ENCODE results near the gene GPER1. TPM values are rescaled to one million over a fixed set of nuclear protein-coding genes. Genes with fewer than 3 reads are reported as not detected.
A peak's percentile ranks its signal among the peaks of the same experiment; 100 is the strongest.

The GPER1 gene
- total RNA-seq, 1 experiment from 2014 or later: not detected

DNA sequence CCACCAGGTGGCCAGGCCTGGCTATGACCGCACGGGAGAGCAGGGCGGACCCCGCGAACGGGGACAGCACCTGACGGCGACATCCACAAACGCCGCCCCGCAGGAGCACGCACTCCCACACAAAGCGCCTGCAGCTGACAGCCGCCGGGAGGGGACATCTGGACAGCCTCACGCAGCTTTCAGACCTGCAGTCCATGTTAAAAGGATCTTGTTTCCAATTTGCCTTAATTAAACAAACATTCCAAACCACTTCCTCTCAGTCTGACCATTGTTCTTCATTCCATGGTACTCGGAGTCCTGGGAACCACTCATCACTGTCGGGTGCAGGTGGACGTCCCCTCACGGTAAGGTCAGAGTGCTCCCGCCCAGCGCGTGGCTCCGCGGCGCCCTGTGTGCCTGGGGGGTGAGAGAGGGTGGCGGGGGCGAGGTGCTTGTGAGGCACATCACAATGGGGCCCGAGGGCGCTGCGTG lies 5.9 kb upstream of the GPER1 start:
- Histone ChIP-seq H3K36me3 (no peaks in the 10 kb centered on the region), H3K27ac (no peak overlapping the region), H3K4me1 (replicated peaks) (peaks cover 16% of the 10 kb centered on the region), H3K27me3 (replicated peaks) (peaks cover 10% of the 10 kb centered on the region; the same call in 1 of the 2 replicates), H3K9me3 (replicated peaks) (no peaks in the 10 kb centered on the region), H3K4me3 (no peak overlapping the region)
- DNase-seq (ENCODE audit: low read depth in 1 of 2, low spot score in 2 of 2): peak in 1 of 2 experiments; percentile 56

DNA sequence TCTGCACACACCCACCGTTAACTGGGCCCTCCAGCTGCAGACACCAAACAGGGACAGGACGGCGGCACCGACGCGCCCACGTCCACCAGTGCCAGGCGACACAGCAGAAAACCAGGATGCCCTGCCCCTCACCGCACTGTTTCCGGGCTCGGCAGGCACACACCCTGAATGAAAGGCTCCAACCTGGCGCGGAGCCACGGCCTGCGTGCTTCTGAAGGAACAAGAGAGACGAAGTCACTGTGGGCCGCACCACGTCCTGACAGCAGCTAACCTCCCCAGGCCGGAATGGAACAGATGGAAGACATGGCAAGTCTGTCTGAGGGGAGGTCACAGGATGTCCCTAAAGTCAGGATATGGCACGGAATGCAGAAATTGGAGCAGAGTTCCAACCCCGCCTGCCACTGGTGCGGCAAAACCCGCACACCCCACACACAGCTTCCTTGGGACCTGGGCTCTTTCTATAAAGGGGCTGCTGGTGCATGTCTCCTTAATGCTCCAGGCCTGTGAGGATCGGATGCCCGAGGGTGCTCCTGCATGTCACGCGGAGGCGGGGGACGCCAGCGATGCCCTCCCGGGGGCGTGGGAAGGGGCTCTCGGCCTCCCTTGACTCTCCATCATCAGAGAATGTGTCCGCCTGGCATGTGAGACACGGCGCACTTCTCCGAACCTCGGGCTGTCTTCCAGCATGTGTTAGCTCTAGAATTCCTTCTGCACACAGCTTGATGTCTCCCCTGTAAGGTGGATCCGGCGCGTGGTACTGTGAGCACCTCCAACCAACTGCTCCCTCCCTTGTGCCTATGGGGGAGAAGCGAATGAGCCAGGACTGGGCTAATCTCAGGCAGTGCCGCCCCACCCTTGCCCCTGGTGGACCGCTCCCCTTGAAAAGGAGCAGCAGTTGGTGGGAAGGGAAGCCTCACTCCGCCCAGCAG lies 3.9 kb upstream of the GPER1 start:
- Histone ChIP-seq H3K4me1 (replicated peaks) (peaks cover 19% of the 10 kb centered on the region), H3K4me3 (no peak overlapping the region), H3K36me3 (no peaks in the 10 kb centered on the region), H3K27ac (no peak overlapping the region), H3K27me3 (replicated peaks) (peaks cover 10% of the 10 kb centered on the region; the same call in 1 of the 2 replicates), H3K9me3 (replicated peaks) (no peaks in the 10 kb centered on the region)
- DNase-seq (ENCODE audit: low read depth in 1 of 2, low spot score in 2 of 2): no peak

DNA sequence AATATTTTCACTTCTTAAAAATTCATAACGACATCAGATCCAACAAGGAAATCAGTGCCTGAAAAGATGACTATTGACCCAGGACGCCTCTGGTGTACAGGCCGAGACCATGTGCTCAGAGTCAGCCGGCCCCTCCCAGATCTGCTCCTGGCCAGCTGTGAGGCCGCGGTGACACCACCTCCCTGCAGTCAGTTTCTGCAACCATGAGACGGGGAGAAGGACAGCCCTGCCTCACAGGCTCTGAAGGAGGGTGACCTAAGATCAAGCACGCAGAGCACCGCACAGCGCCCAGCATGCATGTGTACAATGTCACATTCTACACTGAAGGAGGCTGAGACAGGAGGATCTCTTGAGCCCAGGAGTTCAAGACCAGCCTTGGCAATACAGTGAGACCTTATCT lies 2.6 kb upstream of the GPER1 start:
- H3K9me3 ChIP-seq (replicated peaks): no peaks in the 10 kb centered on the region
- DNase-seq (ENCODE audit: low read depth in 1 of 2, low spot score in 2 of 2): no peak
- H3K36me3 ChIP-seq: no peaks in the 10 kb centered on the region
- no peak overlapping the region for H3K4me3 ChIP-seq
- H3K4me1 ChIP-seq (replicated peaks): peaks cover 19% of the 10 kb centered on the region
- H3K27me3 ChIP-seq (replicated peaks): peaks cover 10% of the 10 kb centered on the region; the same call in 1 of the 2 replicates
- no peak overlapping the region for H3K27ac ChIP-seq

DNA sequence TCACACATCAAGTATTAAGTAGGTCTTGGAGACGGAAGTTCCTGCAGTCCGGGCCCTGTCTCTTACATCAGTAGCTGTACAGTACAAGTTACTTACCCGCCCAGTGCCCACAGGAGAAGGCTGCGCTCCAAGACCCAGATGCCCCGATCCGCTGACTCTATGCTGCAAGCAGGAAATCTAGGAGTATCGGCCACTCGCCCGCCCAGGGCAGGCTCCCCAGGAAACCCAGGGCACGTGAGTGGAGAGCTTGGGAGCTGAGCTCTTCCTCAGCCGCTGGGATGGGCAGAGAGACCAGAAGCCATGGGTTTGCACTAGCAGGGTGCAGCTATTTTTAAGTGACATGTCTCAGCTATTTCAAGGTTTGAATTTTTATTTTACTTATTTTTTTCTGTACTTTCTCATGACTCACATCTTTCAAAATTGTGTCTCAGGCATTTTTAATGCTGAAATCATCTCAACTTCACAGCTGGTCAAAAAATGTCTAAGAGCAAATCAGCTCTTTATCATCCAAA lies 1.9 kb upstream of the GPER1 start:
- no peak for DNase-seq (ENCODE audit: low read depth in 1 of 2, low spot score in 2 of 2)
- Histone ChIP-seq H3K4me3 (no peak overlapping the region), H3K4me1 (replicated peaks) (peaks cover 19% of the 10 kb centered on the region), H3K36me3 (no peaks in the 10 kb centered on the region), H3K27ac (no peak overlapping the region), H3K9me3 (replicated peaks) (no peaks in the 10 kb centered on the region), H3K27me3 (replicated peaks) (peaks cover 10% of the 10 kb centered on the region; the same call in 1 of the 2 replicates)

DNA sequence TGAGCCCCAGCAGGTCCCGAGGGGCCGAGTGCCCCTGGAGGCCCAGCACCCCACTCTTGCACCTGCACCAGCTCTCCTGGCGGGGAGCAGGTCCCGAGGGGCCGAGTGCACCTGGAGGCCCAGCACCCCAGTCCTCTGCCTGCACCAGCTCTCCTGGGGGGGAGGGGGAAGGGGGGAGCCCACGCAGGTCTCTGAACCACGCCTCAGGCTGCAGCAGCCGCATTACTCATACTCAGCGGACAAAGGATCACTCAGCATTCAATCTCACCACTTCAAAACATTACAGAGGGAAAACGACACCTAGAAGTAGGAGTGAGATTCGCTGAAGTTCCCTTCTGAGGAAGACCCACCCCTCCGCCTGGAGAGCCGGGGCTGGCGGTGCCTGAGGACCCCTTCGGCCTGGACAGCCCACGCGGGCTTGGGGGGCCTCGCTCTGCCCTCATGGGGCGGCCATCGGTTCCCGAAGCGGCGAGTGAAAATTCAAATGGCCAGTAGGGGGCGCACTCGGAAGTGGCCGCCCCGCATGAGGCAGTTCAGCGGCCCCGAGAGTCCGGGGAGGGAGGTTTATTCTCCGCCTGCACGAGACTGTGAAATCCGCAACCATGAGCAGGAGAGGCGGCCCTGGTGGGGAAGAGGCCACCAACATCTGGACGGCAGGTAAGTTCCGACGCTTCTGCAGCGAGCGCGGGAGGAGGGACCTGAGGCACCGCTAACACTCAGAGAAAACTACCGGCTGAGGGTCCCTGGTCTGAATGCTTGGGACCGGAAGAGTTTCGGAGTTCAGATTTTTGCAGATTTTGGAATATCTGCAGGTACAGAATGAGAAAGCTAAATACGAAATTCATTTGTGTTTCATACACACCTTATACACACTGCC lies 1.1 kb upstream of the GPER1 start:
- no peak overlapping the region for H3K27ac ChIP-seq
- no peaks in the 10 kb centered on the region for H3K36me3 ChIP-seq
- H3K9me3 ChIP-seq (replicated peaks): no peaks in the 10 kb centered on the region
- peak in 1 of 2 experiments; percentile 54 for DNase-seq (ENCODE audit: low read depth in 1 of 2, low spot score in 2 of 2)
- 0 out of 2 replicates have a peak, but pooled peaks cover 3% of the 10 kb centered on the region for H3K27me3 ChIP-seq (replicated peaks)
- peak overlapping the region; percentile 12; the same call in 1 of the 2 replicates for H3K4me3 ChIP-seq
- H3K4me1 ChIP-seq (replicated peaks): peaks cover 15% of the 10 kb centered on the region

DNA sequence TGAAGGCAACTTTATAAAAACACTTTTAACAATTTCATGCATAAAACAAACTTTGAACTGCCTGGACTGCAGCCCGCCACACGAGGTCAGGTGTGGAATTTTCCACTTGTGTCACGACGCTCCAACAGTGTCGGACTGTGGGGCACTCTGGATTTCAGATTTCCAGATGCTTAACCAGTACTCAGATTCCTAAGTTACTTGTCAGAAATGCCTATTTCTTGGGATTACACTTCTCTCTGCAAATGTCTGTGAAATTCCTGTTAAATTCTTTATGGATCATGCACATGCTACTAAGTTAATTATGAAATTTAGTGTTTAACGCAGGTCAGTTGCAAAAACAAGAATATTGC lies 473 bp upstream of the GPER1 start:
- Histone ChIP-seq H3K4me1 (replicated peaks) (peaks cover 8% of the 10 kb centered on the region), H3K27me3 (replicated peaks) (0 out of 2 replicates have a peak, but pooled peaks cover 3% of the 10 kb centered on the region), H3K36me3 (no peaks in the 10 kb centered on the region), H3K27ac (no peak overlapping the region), H3K9me3 (replicated peaks) (no peaks in the 10 kb centered on the region), H3K4me3 (no peak overlapping the region)
- no peak for DNase-seq (ENCODE audit: low read depth in 1 of 2, low spot score in 2 of 2)

DNA sequence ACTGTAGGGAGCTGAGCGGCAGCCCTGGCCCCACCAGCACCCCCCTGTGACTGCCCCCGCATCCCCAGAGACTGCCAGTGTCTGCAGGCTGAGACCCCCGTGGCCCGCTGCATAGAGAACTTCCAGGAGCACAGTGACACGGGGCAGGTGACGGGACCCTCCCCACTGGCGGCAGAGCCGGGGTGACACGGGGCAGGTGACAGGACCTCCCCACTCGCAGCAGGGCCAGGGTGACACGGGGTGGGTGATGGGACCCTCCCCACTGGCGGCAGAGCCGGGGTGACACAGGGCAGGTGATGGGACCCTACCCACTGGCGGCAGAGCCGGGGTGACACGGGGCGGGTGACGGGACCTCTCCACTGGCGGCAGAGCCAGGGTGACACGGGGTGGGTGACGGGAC lies 2.3 kb downstream of the GPER1 start:
- H3K27me3 ChIP-seq (replicated peaks): no peaks in the 10 kb centered on the region
- H3K36me3 ChIP-seq: no peaks in the 10 kb centered on the region
- H3K27ac ChIP-seq: no peak overlapping the region
- no peak for DNase-seq (ENCODE audit: low read depth in 1 of 2, low spot score in 2 of 2)
- H3K9me3 ChIP-seq (replicated peaks): no peaks in the 10 kb centered on the region
- no peak overlapping the region for H3K4me3 ChIP-seq
- peaks cover 7% of the 10 kb centered on the region for H3K4me1 ChIP-seq (replicated peaks)

DNA sequence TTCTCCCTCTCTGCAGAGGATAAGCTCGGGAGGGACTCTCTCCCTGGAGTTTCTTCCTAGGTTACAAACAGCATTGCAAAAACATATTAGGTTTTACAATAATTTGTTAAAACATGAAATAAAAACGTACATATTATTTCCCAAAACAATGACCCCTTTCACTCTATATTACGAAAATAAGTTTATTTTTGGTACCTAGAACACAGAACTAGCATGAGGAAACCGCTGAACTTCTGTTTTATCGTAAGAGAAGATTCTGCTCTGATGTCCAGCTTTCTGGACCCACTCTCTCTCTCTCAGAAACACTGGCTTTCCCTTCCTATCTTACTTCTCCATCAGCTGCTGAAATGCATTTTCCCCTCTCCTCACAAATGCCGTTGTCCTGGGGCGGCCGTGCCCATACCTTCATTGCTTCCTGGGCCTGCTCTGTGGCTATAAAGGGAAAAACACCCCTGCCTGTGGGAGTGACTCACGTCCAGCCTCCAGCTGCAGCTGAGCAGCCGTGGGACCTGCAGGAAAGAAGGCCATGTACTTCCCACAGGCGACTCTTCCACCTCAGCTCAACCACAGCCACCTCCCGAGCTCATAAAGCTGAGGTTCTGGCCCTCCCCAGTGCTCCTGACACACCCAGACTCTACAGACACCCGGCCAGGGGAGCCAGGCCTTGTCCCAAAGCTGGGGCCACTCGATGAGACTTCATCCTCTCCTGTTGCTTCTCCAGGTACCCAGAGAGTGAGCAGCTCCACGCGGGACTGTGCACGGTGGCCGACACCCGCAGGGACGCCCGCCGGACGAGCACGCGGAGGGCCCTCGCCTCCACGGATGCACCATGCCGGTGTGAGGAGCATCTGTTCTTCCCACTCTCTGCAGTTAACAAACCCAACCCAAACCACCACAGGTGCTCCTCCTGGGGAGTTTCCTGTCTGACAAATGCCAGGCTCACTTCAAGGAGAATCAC lies 3.1 kb downstream of the GPER1 start:
- Histone ChIP-seq H3K27ac (no peak overlapping the region), H3K9me3 (replicated peaks) (no peaks in the 10 kb centered on the region), H3K4me1 (replicated peaks) (peaks cover 7% of the 10 kb centered on the region), H3K27me3 (replicated peaks) (no peaks in the 10 kb centered on the region), H3K4me3 (no peak overlapping the region), H3K36me3 (no peaks in the 10 kb centered on the region)
- DNase-seq (ENCODE audit: low read depth in 1 of 2, low spot score in 2 of 2): no peak

DNA sequence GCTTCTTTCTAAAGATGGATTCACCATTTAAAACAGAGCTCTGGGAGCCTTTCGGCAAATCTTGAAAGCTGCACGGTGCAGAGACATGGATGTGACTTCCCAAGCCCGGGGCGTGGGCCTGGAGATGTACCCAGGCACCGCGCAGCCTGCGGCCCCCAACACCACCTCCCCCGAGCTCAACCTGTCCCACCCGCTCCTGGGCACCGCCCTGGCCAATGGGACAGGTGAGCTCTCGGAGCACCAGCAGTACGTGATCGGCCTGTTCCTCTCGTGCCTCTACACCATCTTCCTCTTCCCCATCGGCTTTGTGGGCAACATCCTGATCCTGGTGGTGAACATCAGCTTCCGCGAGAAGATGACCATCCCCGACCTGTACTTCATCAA lies 3.7 kb downstream of the GPER1 start:
- Histone ChIP-seq H3K4me1 (replicated peaks) (peaks cover 6% of the 10 kb centered on the region), H3K36me3 (no peaks in the 10 kb centered on the region), H3K27ac (no peak overlapping the region), H3K9me3 (replicated peaks) (no peaks in the 10 kb centered on the region), H3K4me3 (no peak overlapping the region), H3K27me3 (replicated peaks) (no peaks in the 10 kb centered on the region)
- DNase-seq (ENCODE audit: low read depth in 1 of 2, low spot score in 2 of 2): no peak

DNA sequence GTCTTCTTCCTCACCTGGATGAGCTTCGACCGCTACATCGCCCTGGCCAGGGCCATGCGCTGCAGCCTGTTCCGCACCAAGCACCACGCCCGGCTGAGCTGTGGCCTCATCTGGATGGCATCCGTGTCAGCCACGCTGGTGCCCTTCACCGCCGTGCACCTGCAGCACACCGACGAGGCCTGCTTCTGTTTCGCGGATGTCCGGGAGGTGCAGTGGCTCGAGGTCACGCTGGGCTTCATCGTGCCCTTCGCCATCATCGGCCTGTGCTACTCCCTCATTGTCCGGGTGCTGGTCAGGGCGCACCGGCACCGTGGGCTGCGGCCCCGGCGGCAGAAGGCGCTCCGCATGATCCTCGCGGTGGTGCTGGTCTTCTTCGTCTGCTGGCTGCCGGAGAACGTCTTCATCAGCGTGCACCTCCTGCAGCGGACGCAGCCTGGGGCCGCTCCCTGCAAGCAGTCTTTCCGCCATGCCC lies 4.3 kb downstream of the GPER1 start:
- Histone ChIP-seq H3K27ac (no peak overlapping the region), H3K4me3 (no peak overlapping the region), H3K4me1 (replicated peaks) (peaks cover under 1% of the 10 kb centered on the region), H3K27me3 (replicated peaks) (no peaks in the 10 kb centered on the region), H3K9me3 (replicated peaks) (no peaks in the 10 kb centered on the region), H3K36me3 (no peaks in the 10 kb centered on the region)
- DNase-seq (ENCODE audit: low read depth in 1 of 2, low spot score in 2 of 2): no peak

DNA sequence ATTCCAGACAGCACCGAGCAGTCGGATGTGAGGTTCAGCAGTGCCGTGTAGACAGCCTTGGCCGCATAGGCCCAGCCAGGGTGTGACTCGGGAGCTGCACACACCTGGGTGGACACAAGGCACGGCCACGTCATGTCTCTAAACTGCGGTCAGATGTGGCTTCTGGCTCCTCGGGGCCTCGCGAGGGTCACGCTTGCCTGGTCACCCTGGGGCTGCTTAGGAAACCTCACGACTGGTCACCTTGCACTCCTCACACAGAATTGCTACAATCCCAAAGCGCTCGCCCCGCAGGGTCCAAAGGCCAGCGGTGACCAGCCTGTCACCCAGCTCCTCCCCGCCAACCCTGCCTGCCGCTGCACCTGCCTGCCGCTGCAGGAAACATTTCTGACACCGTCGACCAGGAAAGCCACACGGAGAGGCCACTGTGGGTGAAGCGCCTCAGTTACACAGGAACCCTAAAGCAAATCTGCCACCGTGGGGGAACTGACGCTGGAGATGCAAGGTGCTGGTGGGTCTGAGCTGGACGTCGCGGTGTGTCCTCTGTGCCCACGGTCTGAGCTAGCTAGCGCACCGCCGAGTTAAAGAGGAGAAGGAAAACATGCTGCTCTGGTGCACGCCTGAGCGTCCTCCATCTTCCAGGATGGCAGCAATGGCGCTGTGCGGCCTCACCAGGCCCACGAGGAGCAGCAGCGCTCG lies 5.0 kb downstream of the GPER1 start:
- Histone ChIP-seq H3K4me1 (replicated peaks) (no peaks in the 10 kb centered on the region; the same call in 1 of the 2 replicates), H3K9me3 (replicated peaks) (no peaks in the 10 kb centered on the region), H3K4me3 (no peak overlapping the region), H3K27me3 (replicated peaks) (no peaks in the 10 kb centered on the region), H3K36me3 (no peaks in the 10 kb centered on the region), H3K27ac (no peak overlapping the region)
- no peak for DNase-seq (ENCODE audit: low read depth in 1 of 2, low spot score in 2 of 2)

DNA sequence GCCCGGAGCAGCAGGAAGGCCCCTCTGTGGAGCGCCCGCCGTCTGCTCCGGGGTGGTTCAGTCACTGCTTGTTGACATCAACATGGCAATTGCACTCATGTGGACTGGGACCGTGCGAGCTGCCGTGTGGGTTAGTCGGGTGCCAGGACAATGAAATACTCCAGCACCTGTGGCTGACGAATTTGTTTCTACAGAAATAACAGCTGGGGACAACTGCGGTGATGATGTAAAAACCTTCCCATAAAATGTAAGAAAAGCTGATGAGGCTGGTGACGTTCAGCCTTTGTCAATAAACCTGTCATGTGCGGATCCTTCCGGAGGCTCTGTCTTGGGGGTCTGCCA lies 5.6 kb downstream of the GPER1 start:
- no peak for DNase-seq (ENCODE audit: low read depth in 1 of 2, low spot score in 2 of 2)
- Histone ChIP-seq H3K9me3 (replicated peaks) (no peaks in the 10 kb centered on the region), H3K4me3 (no peak overlapping the region)

More for the DNA sequence above, 5.6 kb downstream of the GPER1 start:
- Histone ChIP-seq H3K36me3 (no peaks in the 10 kb centered on the region), H3K4me1 (replicated peaks) (no peaks in the 10 kb centered on the region; the same call in 1 of the 2 replicates), H3K27ac (no peak overlapping the region), H3K27me3 (replicated peaks) (no peaks in the 10 kb centered on the region)
